Caki2 (cell line): Measurements from ENCODE around the gene CPNE6. TPM values are rescaled to one million over a fixed set of nuclear protein-coding genes. Genes with fewer than 3 reads are reported as not detected.

Experiments
- DNase-seq: peaks from one replicate; pipeline ENCODE4 v3.0.0-alpha.2; 2015; ENCODE audit warnings: low read depth
- in situ Hi-C: cut with HindIII; loops from 2 replicates; pipeline ENCODE4 v1.10.0; 2016; ENCODE audit warnings: low sequenced_read_pairs, low pct_unique_long_range_greater_than_20kb, mixed read lengths
- total RNA-seq: library from RNA; depleted of rRNA; stranded (reverse); fragments of >200 nt; shearing (Covaris generic); gene quantifications from 2 replicates; pipeline ENCODE4 v1.2.3, GENCODE V29; 2014; ENCODE audit warnings: low replicate concordance

Gene CPNE6
- total RNA-seq, 1 experiment from 2014 or later = 0.07 TPM

- in situ Hi-C loops = no loop called here
- DNase-seq = no peak
Measured at GRCh38 chr14:24113379-24113800, 42.0 kb downstream of the CPNE6 start.

GRCh38 chr14:24113801-24114531, 42.6 kb downstream of the CPNE6 start:
- in situ Hi-C loops = no loop called here

DNA sequence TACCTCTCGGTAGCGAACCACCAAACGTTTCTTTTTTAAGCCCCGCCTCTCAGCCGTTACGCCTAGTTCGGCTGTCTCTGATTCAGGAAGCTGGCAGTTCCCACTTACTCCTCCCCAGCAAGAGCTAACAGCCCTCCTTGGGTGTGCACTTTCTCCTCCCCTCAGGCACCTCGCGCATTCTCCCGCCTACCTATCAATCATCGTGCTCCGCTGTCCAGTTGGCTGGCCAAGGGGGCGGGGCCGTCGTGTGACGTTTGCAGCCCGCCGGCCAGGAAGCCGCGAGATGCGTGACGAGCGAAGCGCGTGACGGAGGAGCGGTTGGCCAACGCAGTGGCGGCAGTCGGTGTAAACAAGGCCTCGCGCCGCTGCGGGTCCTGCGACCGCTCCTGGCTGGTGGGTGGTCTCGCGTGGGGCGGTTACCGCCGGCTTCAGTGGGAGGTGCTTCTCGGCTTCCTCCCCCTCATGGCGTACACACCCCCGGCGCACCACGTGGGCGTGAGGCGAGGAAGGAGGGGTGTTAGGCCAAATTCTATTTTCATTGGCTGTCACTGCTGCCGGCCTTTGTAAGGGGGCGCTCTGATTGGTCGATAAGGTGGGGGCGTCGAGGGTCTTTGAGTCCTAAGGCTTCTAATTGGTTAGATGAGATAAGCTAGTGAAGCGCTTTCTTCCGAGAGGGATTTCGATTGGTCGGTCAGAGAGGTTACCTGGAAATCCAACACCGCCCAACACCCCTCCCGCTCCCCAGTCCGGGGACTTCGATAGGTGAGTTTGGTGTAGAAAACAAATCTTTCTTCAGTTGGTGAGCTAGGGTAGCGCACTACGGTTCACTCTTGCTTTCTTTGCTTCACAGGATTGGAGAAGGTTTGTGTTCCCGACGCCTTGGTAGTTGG, 43.4 kb downstream of the CPNE6 start, which contains the start of the genes DCAF11 and NRL:
Gene DCAF11, plus strand, starts transcription at position 246 of the 890 bp plus-strand sequence. CDS start 818 bp downstream, outside the sequence.
Gene NRL, minus strand, starts transcription at position 418 of the 890 bp plus-strand sequence. CDS start 32,101 bp downstream, outside the sequence.
- peak; percentile 99 for DNase-seq
- in situ Hi-C loops = no loop called here

More at GRCh38 chr14:24113801-24114531, 42.6 kb downstream of the CPNE6 start:
- peak; percentile 92 for DNase-seq

DNA sequence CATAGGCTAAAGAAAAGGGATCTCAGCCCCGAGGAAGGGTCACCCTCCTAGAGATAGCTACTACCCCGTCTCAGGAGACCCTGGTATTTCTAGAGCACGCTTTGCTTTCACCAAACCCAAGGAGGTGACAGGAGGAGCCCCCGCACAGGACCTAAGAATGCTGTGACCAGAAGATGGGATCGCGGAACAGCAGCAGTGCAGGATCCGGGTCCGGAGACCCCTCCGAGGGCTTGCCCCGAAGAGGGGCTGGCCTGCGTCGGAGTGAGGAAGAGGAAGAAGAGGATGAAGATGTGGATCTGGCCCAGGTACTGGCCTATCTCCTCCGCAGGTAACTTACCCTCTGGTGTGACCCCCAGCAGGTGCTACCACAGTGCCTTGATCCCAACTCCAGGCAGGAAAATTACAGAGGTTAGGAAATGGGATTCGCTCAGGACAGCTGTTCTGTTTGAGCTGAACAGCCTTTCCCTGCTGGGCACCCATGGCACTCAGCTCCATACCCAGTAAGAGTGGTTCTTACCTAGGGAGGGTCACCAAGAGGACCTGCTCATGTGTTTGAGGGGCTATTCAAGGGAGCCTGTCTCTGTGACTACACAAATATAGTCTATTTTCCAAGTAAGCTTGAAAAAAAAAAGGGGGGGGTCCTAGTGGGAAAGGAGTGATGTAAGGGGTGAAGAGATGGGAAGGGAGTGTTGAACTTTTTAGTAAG, 44.2 kb downstream of the CPNE6 start:
- no peak for DNase-seq
- in situ Hi-C loops = no loop called here

- in situ Hi-C loops = no loop called here
- no peak for DNase-seq
Measured at GRCh38 chr14:24116128-24116814, 44.9 kb downstream of the CPNE6 start.

- no peak for DNase-seq
- in situ Hi-C loops = no loop called here
Measured at GRCh38 chr14:24117179-24117578, 45.8 kb downstream of the CPNE6 start.

DNA sequence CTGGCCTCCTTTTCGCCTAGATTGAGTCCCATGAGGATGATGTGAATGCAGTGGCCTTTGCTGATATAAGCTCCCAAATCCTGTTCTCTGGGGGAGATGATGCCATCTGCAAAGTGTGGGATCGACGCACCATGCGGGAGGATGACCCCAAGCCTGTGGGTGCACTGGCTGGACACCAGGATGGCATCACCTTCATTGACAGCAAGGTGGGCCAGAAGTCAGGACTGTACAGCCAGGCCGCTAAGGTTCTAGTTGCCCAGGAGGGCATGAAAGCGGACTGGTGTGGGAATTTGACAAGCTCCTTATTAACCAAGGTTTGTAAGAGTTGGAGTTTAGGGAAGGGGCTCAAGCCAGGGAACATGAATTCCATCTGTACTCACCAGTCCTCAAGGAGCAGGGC, 48.3 kb downstream of the CPNE6 start:
- in situ Hi-C loops = no loop called here
- no peak for DNase-seq

DNA sequence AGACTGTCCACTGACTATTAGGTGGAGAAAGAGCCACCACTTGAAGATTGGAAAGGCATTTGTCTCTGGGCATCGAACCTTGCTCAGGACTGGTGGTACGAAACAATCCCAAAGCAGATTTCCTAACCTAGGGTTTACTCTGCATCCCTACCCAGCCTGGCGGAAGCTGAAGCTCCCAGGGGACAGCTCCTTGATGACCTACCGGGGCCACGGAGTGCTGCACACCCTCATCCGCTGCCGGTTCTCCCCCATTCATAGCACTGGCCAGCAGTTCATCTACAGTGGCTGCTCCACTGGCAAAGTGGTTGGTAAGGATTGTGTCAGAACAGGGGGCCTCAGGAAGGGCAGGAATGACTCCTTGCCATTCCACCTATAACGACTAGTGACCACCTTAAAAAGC, 49.8 kb downstream of the CPNE6 start:
- no peak for DNase-seq
- in situ Hi-C loops = no loop called here

DNA sequence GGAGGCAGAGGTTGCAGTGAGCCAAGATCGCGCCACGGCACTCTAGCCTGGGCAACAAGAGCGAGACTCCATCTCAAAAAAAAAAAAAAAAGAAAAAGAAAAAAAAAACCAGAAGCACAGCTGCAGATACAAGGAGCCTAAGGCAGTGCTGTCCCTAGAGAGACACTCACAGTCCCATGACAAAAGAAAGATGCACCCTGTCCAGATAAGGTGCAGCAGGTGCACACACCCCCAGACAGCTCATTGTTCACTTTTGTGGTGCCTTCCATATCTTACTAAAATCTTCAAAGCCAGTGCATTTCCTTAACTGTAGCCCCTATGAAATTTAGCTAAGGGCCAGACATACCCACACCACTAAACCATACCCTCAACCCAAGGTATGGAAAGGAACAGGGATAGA, 51.1 kb downstream of the CPNE6 start:
- in situ Hi-C loops = no loop called here
- no peak for DNase-seq

DNA sequence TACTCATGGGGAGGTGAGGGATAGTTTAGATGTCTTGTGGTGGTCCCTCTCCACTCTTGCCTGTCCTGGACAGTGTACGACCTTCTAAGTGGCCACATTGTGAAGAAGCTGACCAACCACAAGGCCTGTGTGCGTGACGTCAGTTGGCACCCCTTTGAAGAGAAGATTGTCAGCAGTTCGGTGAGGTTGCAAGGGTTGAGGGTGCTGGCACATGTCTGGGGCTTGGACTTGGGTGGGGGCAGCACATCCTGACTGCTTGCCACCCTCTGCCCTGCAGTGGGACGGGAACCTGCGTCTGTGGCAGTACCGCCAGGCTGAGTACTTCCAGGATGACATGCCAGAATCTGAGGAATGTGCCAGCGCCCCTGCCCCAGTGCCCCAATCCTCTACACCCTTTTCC, 51.5 kb downstream of the CPNE6 start:
- DNase-seq = no peak
- in situ Hi-C loops = no loop called here

- in situ Hi-C loops = no loop called here
- no peak for DNase-seq
Measured at GRCh38 chr14:24123424-24124417, 52.4 kb downstream of the CPNE6 start.

- in situ Hi-C loops = no loop called here
- no peak for DNase-seq
Measured at GRCh38 chr14:24126939-24127338, 55.6 kb downstream of the CPNE6 start.

- in situ Hi-C loops = no loop called here
Measured at GRCh38 chr14:24127673-24128072, 56.3 kb downstream of the CPNE6 start.

More at GRCh38 chr14:24127673-24128072, 56.3 kb downstream of the CPNE6 start:
- DNase-seq = no peak
